HuH-7 (cell line): ENCODE measurements around the gene HNRNPLL.
"Not testable (repeated sequence)": the region's sequence is repeated elsewhere in the genome, so short reads cannot be mapped to it uniquely, and the experiment has no call there.

ENCODE experiments used
- DNase-seq: peaks from one replicate; pipeline ENCODE4 v3.0.0; 2011; ENCODE audit warnings: low spot score

HNRNPLL gene

DNA sequence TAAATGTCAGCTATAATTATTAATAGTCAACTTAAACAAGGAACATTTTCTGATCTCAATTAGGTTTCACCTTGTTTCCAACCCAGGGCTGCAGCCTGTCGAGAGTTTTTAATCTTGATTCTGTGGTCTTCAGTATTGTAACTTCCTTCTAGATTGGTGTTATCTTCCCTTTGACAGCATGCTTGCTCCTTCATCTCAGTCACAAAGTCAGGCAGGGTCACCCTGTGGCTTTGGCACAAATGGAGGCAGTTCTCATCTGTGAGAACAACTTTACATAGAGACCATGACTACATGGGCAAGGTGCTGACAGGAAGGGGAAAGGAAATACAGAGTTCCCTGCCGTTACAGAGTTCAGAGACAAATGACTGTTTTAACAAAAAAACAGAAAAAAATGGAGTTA, 50.5 kb downstream of the HNRNPLL start:
- DNase-seq = no peak

DNA sequence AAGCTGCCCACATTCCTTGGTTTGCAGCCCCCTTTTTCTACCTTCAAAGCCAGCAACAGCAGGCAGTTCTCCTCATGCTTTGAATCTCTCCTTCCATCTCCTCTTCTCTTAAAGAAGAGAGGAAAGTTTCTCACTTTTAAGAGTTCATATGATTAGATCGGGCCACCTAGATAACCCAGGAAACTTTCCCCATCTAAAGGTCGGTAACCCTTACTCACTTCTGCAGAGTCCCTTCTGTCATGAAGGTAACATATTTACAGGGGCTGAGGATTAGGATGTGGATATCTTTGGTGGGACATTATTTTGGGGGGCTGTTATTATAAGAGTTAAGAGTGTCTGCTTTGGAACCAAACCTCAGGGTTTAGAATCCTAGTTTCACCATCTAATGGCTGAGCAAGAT, 51.0 kb downstream of the HNRNPLL start:
- no peak for DNase-seq

DNA sequence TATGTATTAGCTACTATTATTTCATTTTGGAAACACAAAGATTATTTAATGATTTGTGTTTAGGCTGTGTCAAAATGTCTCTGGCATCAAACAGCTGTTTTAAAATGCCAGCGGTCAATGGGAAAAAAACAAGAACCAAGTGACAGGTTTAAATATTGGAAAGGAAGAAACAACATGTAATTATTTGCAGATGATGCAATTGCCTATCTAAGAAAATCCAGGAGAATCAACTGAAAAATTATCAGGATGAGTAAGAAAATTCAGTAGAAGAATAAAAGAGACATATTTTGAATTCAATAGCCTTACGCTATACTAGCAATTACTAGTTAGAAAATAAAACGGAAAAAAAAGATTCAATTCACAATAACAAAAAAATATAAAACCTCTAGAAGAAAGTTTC, 51.6 kb downstream of the HNRNPLL start:
- DNase-seq = no peak

DNA sequence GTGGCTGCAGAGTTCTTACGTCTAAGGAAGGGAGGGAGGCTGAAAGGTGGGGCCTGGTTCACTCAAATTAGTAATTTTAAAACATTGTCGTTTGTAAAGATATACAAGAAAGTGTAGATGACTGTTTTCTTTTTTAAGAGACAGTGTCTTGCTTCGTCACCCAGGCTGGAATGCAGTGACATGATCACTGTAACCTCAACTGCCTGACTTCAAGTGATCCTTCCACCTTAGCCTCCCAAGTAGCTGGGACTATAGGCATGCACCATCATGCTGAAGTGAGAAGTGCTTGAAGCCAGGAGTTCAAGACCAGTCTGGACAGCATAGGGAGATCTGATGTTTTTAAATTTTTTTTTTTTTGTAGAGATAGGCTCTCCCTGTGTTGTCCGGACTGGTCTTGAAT, 52.9 kb downstream of the HNRNPLL start:
- DNase-seq = no peak

DNA sequence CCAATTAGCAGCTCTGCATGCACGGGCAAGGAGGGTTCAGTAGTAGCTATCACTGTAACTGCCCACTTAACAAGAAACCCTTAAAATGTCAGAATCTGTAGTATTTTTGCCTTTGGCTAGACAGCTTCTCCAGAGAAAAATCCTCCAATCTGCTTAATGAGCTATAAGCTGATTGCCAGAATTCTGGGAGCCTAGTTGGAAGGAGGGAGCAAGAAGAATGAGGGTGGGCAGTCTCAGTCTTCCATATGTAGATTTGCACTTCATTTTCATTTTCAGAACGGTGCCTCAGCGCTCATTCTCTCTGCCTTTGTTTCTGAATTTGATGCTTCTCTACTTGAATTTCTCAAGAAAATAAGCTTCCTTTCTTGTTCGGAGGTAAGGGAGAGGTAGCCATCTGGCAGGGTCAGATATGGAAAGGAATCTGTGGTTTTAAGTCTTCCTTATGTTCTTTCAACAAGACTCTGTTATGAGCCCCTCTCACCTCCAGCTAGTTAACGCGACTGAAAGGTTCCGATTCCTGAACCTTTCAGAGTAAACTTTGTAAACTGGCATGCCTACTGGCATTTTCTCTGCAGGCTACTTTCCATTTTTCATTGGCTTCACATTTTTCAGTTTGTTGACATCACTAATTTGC, 53.5 kb downstream of the HNRNPLL start:
- no peak for DNase-seq

DNA sequence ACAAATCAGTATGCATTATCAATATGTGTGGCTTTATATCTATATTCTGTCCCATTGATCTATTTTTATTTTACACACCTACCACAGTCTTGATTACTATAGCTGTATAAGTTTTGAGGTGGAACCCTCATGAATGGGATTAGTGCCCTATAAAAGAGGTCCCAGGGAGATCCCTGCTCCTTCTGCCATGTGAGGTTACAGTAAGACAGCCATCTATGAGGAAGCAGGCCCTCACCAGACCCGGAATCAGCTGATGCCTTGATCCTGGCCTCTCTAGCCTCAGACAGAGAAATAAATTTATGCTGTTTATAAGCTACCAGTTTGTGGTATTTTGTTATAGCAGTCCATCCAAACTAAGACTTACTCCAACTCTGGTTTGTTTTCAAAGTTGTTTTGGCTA, 54.9 kb downstream of the HNRNPLL start:
- no peak for DNase-seq

DNA sequence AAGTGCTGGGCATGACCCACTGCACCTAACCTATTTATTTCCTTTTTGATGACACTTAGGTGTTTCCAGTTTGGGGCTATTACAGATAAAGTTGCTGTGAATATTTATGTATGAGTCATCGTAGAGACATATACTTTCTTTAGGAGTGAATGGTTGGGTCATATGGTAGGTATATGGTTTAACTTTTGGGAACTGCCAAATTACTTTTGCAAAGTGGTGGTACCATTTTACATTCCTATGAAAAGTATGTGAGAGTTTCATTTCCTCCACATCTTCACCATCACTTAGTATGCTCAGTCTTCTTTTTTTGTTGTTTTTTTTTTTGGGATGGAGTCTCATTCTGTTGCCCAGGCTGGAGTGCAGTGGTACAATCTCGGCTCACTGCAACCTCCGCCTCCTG, 56.1 kb downstream of the HNRNPLL start:
- DNase-seq = no peak

DNA sequence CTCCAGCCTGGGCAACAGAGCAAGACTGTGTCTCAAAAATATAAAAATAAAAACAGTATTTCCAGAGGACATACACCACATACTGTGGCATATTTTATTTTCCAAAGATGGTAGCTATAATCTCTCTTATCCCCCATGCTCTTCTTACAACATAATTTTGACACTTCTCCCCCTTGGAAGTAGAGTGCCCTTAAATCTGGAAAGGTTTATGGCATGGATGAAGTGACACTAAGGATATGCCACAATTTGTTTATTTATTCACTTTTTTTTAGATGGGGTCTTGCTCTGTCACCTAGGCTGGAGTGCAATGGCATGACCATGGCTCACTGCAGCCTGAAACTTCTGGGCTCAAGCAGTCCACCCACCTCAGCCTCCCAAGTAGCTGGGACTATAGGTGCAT, 56.7 kb downstream of the HNRNPLL start:
- DNase-seq = no peak

DNA sequence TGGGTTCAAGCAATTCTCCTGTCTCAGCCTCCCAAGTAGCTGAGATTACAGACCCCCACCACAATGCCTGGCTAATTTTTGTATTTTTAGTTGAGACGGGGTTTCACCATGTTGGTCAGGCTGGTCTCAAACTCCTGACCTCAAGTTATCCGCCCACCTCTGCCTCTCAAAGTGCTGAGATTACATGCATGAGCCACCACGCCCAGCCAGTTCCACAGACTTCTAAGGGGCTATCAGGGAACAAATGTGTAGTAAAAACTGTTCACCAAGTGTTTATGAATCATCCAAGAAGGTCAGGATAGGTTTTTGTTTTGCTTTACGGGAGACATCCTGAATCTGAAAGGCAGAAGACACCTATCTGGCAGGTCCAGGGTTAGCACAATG, 60.5 kb downstream of the HNRNPLL start:
- not testable (repeated sequence) for DNase-seq

DNA sequence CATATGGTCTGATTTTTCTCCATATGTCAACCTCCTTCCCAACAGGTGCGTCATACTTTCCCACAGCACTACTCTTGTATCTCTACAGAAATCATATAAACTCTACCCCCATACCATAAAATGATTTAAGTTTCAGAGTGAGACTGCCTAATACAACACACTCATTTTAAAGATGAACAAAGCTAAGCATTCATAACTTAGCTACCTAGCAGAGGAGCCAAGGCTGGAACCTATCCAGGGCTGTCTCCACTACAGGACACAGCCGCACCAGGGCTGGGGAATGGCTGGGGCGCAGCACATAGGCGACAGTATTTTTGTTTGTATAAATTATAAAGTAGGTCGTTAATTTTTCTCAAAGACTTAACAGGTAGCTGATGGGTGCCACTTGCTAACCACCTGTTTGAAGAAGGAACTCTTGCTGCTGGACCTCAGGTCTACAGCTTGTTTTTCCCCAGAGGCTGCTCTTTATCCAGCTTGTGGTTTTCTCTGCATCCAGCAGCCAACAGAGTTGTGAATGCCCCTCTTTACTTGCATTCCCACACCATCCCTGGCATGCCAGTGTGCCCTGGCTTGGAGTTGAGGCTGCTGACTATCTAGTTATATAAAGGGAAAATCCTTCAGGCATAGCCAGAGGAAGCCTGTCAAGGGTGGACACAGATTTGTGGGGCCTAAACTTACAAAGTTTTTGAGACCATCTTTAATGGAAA, 62.0 kb downstream of the HNRNPLL start:
- no peak for DNase-seq

DNA sequence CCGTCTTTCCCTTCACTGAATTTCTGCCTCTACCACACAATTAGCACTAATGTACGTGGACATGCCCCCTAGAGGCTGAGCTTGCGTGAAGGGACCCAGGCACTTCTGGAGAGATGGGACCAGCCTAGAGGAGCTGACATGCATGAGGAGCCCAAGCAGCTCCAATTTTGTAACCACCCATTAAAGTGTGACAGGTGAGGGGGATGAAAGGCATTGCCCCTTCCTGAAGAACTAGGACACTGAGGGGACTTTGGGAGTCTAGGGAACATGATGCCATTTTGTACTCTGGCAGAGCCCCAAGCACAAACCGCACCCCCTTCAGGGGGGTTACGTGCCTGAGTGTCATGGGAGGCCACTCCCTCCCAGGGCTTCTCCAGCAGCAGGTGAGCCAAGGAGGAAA, 63.6 kb downstream of the HNRNPLL start:
- DNase-seq = peak; percentile 42

DNA sequence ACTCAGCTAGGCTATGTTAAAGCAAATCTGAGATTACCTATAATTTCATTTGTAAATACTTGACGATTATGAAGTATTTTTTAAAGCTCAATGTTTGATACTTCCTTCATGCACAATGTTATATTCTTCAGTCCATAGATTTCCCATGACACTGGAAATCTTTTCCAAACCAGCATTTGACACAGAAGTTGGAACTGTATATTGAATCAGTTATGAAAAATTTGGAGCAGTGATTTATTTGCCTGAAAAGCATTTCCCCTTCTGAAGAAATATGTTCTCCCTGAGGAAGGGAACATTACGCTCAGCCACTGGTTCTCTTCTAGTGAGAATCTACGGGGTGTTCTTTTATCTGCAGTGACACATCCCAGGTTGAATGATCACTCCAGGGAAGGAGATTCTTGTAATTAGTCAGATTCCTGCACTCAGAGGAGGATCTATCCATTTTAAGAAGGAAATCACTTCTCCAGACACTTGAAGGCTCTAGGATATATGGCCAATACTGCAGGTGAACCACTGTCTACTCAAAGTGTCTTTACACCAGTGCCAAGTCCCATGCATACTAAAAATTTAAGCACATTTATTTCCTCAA, 64.7 kb downstream of the HNRNPLL start:
- no peak for DNase-seq

DNA sequence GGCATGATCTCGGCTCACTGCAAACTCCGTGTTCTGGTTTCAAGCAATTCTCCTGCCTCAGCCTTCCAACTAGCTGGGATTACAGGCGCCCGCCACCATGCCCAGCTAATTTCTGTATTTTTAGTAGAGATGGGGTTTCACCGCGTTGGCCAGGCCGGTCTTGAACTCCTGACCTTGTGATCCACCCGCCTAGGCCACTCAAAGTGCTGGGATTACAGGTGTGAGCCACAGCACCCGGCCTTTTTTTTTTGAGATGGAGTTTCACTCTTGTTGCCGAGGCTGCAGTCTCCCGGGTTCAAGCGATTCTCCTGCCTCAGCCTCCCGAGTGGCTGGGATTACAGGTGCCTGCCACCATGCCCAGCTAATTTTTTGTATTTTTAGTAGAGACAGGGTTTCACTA, 65.4 kb downstream of the HNRNPLL start:
- not testable (repeated sequence) for DNase-seq

DNA sequence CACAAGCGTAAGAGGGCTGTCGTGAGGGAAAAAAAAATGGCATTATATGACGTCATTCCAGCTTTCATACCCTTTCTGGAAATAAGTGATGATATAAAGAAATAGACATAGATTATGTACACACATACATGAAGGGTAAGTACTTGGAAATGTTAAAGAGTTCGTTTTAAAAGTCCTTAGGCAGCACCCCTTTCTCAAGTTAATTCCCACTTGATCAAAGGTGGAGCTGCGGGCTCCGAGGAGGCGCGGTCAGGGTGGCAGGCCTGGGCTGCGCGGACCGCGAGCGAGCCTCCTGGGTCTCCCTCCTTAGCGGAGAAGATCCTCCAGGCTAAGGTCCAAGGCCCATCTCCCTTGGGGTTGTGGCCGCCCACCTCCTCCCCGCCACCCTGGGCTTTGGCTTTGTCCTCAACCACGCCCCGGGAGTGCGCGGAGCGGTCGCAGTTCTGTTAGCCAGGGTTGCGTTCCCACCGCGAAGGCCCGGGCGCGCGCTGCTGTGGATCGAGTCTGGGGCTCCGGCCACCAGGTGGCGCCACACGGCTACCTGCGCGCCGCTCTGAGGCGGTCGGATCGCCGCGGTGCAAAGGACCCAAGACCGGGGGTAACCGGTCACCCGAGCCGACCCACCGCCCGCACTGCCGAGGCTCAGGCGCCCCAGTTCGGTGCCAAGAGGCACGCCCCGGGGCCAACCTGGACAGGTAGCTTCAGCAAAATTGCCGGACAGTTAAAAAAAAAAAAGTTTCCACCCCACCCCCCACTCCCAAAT, 66.8 kb downstream of the HNRNPLL start:
- DNase-seq = peak; percentile 77

DNA sequence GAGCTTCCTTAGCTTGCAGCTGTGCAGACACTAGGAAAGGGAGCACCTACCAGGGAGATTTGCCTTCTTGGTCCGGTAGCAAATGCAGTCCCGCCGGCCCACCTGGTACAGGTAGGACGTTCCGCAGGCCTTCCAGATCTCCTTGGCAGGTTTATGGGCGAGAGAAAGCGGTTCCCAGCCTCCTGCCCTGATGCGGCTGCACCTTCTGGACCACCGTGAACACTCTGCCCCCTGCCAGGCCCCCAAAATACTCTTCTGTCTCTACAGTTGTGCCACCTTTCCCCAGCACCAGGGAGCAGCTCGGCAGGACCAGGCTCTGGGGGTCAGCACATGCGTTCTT, 67.4 kb downstream of the HNRNPLL start:
- no peak for DNase-seq

DNA sequence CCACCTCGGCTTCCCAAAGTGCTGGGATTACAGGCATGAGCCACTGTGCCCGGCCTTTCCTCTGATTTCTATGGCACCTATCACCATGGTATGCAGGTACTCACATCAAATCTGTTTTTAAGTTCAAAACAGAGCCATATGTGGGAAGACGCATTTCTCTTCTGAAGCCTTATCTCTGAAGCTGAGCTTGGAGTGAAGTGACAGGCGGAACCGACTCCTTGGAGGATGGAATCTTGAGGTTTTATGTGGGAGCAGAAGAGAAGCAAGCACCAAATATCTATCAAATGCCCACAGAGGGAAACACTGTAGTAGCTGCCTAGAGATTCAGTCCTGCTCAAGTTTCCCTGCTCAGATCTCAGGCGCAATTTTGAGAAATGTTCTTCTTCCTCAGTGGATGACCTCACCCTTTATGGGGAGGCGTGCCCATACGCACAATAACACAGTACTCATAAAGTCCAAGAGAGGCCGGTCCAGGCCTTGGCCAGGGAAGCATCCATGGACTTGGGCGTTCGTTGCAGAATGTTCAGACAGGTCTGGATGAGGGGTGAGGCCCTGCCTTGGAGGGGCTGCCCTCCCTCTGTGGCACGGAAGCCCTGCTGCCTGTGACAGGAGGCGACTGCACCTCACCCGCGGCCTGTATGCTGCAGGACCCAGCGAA, 67.9 kb downstream of the HNRNPLL start:
- no peak for DNase-seq

DNA sequence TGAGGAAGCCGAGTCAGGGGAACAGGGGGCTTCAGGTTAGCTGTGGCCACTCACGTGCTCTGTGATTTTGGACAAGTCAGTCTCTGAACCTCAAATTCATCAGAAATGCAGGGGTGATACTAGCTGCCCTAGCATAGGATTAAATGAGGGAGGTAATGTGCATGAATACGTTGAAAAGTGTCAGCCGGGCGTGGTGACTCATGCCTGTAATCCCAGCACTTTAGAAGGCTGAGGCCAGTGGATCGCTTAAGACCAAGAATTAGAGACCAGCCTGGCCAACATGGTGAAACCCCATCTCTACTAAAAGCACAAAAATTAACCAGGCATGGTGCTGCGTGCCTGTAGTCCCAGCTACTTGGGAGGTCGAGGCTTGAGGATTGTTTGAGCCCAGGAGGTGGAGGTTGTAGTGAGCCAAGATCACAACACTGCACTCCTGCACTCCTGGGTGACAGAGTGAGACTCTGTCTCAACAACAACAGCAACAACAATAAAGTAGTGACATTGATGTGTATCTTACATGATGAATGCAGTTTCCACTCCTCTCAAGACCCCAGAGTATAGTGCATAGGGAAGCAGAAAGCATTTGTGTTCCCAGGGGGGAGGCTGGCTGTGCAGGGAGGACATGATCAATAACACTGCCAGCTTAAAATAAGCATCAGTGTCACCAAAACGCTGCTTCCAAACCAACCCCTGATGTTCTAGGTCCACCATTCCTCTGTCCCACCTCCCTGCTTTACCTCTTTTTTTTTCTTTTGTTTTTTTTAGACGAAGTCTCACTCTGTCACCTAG, 68.8 kb downstream of the HNRNPLL start:
- no peak for DNase-seq

DNA sequence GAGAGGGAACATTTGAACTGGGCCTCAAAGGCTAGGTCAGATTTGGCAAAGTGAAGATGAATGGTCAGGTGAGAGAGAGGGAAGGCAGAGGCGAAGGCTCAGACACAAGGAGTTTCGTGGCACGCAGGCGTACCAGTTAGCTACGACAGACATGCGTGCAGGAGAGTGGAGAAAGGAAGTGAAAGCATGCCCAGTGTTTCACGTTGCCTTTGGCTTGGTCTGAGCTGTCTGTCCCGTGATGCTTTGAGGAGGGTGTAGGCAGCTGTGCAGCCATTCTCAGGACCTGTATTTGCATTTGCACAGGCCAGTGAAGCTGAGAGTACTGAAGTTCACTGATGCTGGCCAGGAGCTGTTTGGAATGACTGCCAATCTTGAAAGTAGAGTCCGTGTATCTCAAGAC, 69.5 kb downstream of the HNRNPLL start:
- DNase-seq = no peak

DNA sequence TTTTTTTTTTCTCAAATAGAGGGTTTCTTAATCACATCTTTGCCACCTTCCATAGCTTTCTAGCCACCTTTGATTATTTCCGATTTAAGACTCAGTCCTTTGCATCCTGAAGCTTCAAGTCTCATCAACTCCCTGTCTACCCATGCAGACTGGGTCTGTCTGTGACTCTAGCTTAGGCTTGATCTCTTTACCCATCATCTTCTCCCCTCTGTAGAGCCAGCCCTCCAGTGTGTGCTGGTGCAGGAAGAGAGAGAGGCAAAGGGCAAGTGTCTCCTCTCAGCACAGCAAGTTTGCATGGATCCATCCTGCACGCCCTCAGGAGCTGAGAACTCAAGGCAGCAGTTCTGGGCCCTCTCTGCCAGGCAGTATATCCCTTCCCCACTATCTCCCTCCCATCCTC, 70.4 kb downstream of the HNRNPLL start:
- DNase-seq = no peak

DNA sequence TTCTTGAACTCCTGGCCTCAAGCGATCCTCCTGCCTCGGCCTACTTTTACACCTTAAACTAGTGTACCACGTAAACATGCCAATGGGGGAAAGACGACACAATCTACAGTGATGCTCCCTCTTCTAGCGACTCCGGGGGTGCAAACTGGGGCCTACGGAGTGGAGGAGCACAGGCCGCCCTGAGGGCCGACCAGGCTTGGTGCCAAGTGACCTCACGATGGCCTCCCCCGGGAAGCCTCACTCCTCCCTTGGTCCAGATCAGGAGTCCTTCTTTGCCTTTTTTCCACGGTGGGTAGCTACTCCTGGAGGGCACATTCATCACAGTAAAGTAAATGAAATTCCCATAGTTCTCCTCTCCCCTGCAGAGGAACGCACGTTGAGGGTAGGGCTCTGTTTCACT, 73.5 kb downstream of the HNRNPLL start:
- DNase-seq = no peak

DNA sequence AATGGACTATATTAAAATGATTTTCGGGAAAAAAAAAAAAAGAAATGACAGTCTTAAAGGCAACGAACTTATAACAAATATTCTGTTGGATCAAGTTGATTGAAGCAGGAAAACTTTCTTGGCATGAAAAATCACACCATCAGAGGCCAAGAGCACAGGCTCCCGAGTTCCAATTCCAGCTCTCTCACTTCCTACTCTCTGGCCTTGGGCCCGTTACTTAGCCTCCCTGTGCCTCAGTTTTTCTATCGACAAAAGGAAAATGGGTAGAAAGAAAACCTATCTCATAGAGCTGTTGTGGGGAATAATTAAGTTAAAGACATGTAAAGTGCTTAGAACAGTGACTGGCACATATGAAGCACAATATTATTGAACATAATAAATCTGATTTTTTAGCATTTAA, 74.2 kb downstream of the HNRNPLL start:
- no peak for DNase-seq

DNA sequence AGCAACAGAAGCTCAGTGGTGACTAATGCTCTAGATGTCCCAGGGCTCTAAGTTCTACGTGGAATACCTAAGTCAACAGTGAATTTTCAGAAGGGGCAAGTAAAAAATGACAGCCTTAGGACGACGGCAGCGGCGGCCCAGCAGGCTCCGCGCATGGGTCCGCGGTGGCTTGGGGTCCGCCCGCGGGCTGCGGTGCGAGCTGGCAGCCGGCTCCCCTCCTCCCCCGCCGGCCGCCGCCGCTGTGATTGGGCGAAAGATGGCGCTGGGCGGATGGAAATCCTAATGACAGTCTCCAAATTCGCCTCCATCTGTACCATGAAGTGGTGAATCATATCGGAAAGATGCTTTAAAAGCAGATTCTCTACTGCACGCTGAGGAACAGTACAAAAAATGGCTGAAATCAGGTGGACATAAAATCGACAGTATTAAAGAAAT, 74.7 kb downstream of the HNRNPLL start:
- DNase-seq = peak; percentile 54
